Activated CD4-positive, alpha-beta T cell treated with anti-CD3 and anti-CD28 coated beads, Interleukin-2, amount 50 U/mL, for 1 hour (primary cell): ENCODE results near the gene NOP53.
A peak's percentile ranks its signal among the peaks of the same experiment; 100 is the strongest.
"Not testable (repeated sequence)": the region's sequence is repeated elsewhere in the genome, so short reads cannot be mapped to it uniquely, and the experiment has no call there.

Experiments used
- DNase-seq: peaks from one replicate; pipeline ENCODE4 v3.0.0-alpha.2; 2020

NOP53 gene

GRCh38 chr19:47778049-47778953, 33.0 kb downstream of the NOP53 start, which contains the start of gene SELENOW:
TSS of gene SELENOW (plus strand) at chr19:47778703. CDS start at chr19:47778786, 83 bp downstream.
- DNase-seq: peak; percentile 70

DNA sequence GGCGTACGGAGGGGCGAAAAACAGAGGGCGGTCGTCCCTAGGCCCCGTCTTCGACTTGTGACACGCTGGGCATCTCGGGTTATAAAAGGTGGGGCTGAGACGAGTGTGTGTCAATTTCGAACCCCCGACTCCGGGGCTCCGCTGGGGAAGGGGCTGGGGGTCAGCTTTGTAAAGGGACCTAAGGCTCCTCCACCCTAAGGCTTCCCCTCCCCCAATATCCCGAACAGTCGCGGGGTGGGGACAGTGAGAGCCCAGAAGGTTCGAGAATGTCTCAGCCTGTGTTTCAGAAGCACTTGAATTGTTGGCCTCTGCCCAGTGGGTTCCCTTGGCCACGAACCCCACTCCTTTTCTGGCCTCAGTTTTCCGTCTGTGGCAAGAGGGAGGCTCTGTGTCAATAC, 33.6 kb downstream of the NOP53 start:
- DNase-seq: peak; percentile 14

DNA sequence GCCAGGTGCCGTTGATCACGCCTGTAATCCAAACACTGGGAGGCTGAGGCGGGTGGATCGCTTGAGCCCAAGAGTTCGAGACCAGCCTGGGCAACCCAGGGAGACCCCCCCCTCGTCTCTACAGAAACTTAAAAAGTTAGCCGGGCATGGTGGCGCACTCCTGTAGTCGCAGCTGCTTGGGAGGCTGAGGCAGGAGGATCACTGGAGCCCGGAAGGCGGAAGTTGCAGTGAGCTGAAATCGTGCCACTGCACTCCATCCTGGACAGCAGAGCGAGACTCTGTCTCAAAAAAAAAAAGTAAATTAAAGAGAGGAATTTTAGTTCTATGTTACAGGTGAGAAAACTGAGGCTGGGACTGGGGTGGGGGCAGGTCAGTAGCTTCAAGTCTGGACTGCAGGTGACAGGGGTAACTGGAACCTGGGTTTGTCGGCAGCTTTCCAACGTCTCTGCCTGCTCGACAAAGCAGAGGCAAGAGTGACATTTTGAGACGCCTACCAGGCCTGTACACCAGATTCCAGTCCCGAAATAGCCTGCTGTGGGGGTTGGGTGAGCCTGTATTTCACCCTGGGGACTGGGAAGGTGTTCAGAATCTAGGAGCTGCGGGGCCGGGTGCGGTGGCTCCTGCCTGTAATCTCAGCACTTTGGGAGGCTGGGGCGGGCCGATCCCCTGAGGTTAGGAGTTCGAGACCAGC, 34.3 kb downstream of the NOP53 start:
- no peak for DNase-seq

GRCh38 chr19:47780215-47780551, 34.8 kb downstream of the NOP53 start:
- DNase-seq: no peak

GRCh38 chr19:47781590-47782262, 36.4 kb downstream of the NOP53 start:
- no peak for DNase-seq

DNA sequence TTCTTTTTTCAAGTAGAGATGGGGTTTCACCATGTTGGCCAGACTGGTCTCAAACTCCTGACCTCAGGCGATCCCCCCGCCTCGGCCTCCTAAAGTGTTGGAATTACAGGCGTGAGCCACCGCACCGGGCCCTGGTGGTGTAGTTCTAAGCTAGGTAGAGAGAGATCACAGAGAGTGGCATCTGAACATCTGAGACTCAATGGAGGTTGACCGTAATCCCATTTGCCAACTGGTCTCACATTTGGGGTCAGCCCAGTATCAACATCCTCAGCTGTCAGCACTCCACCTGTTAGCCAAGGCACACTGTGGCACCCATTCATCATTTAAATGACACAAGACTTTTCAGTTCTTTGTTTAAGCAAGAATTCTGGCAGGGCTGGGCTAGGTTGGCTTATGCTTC, 41.2 kb downstream of the NOP53 start:
- DNase-seq: no peak

- DNase-seq: not testable (repeated sequence)
Observed at GRCh38 chr19:47787307-47787706, 42.0 kb downstream of the NOP53 start.

DNA sequence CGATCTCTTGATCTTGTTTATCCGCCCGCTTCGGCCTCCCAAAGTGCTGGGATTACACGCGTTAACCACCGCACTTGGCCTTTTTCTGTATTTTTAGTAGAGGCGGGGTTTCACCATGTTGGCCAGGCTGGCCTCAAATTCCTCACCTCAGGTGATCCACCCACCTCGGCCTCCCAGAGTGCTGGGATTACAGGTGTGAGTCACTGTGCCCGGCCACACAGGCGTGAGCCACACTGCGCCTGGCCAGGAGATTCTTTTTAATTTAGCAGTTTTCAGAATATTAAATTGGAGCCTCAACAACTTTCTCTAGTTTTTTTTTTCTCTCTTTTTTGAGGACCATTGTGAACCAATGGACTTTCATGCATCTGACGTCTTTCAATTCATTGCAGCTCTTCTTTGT, 44.5 kb downstream of the NOP53 start:
- not testable (repeated sequence) for DNase-seq

DNA sequence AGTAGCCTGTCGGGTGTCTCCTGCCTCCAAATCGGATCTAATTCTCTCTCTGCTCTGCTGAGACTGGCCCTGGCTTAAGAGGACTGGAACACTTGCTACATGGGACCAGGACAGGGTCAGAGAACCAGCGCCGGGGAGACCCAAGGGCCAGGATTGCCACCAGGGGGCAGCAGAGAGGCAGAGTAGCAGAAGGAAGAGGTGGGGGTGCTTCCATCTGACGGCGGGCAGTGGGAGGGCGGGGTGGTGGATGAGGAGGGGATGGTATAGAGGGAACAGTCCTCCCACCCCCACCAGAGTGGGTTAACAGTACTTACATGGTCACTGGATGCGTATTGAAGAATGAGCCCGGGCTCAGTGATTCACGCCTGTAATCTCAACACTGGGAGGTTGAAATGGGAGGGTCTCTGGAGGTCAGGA, 45.1 kb downstream of the NOP53 start:
- DNase-seq: peak; percentile 88

GRCh38 chr19:47792616-47793015, 47.3 kb downstream of the NOP53 start:
- DNase-seq: no peak

DNA sequence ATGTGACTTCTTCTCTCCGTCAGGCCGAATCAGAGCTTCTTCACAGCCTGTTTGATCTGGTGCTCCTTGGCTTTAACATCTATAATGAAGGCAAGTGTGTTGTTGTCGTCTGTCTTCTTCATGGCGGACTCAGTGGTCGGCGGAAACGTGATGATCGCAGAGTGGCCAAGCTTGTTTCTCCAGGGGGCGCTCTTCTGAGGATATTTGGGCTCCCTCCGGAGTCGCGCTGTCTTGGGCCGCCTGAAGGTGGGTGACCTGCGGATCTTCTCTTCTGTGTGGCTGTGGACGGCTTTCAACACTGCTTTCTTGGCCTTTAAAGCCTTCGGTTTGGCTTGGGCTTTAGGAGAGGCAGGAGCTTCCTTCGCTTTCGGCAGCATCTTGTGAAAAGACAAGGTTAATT, 49.2 kb downstream of the NOP53 start:
- DNase-seq: no peak

GRCh38 chr19:47796785-47797184, 51.4 kb downstream of the NOP53 start:
- DNase-seq: no peak

- DNase-seq: no peak
Observed at GRCh38 chr19:47797996-47798903, 52.9 kb downstream of the NOP53 start.

DNA sequence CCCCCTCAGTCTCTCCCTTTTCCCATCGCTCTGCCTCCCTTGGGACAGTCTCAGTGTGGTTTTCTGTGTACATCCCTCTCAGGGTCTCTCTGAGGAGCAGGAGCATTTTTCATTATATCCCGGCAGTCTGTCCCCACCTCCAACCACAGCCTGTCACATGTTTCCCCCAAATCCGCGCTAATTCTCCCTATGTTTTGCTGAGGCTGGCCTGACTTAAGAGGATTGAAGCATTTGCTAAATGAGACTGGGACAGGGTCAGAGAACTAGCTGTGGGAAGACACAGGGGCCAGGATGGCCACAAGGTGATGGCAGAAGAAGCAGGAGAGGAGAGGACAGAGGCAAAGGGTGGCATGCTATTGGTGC, 53.5 kb downstream of the NOP53 start:
- no peak for DNase-seq

- DNase-seq: no peak
Observed at GRCh38 chr19:47801270-47801669, 55.9 kb downstream of the NOP53 start.

GRCh38 chr19:47802521-47803043, 57.2 kb downstream of the NOP53 start:
- no peak for DNase-seq

DNA sequence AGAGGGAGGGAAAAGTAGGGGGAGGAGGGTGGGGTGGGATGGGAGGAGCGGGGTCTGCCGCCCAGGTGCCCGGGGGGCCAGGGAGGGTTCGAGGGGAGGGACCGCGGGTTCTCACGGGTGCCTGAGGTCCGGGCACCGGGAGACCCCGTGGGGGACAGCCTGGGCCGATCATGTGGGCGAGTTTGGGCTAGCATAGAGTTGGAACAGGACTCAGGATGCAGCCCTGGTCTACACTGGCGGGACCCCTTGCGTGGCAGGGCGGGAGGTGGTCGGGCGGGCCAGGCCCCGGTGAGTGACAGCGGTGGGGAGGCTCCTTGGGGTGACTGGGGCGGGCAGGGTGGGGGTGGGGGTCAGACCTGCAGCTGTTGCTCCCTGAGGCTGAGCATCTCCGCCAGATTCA, 57.8 kb downstream of the NOP53 start:
- DNase-seq: not testable (repeated sequence)

- not testable (repeated sequence) for DNase-seq
Observed at GRCh38 chr19:47803671-47804070, 58.3 kb downstream of the NOP53 start.

- DNase-seq: not testable (repeated sequence)
Observed at GRCh38 chr19:47804451-47804850, 59.1 kb downstream of the NOP53 start, which contains the start of gene TPRX1. TSS of gene TPRX1 (minus strand) at chr19:47804551. CDS start at chr19:47804539, 12 bp downstream.

DNA sequence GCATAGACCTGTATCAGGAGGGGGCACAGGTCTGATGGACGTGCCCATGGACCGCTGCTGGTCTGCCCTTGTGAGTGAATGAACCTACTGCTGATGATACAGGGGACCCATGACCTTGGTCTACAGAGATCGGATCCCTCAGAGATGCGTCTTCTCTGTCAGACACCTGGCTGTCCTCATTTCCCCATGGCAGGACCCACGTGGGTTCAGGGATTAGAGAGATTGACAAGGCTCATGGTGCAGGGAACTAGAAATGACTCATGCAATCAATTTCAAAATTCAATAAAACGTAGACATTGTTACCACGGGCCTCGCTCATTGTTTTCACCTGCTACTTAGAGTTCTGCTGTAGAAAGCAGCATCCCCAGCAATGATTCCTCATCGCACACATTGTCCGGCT, 60.0 kb downstream of the NOP53 start:
- no peak for DNase-seq

- no peak for DNase-seq
Observed at GRCh38 chr19:47806435-47806834, 61.1 kb downstream of the NOP53 start.
